HG03575 (cell line): ENCODE measurements around the gene PRKAB2.
"Not testable (repeated sequence)": the region's sequence is repeated elsewhere in the genome, so short reads cannot be mapped to it uniquely, and the experiment has no call there.

ENCODE experiments used
- ATAC-seq: cut with Tn5 transposase; IDR thresholded peaks from one replicate; pipeline ENCODE4 v1.9.1; 2021; ENCODE audit not compliant: unreplicated experiment, insufficient number of reproducible peaks, low FRiP score; ENCODE audit errors: extremely low read depth

PRKAB2 gene

GRCh38 chr1:147185432-147185831, 13.2 kb upstream of the PRKAB2 start:
- ATAC-seq, result no peak

- ATAC-seq, result no peak
Measured at GRCh38 chr1:147177611-147178380, 5.5 kb upstream of the PRKAB2 start.

- ATAC-seq, result no peak
Measured at GRCh38 chr1:147171399-147172167, 687 bp downstream of the PRKAB2 start.

DNA sequence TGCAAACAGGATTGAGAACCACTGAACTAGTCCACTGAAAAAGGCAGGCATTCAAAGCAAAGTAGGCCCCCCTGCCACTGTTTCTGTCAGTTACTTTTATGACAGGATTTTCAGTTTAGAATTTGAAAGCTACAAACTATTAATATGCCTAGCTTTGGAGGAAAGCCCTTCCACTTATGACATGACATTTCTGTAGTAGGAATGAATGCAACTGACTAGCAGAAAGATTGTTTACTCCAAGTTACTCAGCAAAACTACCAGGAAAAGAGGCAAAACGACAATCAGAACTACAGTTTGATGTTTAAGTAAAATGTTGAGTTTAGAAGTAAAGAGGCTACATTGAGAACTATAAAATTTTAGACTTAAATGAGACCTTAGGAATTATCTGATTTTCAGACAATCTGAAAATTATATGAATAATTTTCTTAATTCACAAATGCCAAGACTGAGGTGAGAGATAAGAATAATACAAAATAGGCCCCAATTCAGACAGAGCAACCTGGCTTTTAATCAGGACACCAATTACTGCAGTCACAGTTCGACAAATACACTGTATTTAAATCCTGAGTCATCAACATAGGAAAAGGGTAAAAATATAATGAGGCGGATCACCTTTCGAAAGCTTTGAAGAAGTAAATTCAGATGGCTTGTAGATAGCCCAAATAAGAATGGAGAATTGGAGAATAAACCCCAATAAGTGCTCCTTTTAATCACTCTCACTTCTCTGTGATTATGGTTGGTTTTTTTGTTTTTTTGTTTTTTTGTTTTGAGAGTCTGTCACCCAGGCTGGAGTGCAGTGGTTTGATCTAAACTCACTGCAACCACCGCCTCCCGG, 2.2 kb downstream of the PRKAB2 start:
- no peak for ATAC-seq

GRCh38 chr1:147169171-147169570, 3.1 kb downstream of the PRKAB2 start:
- no peak for ATAC-seq

- no peak for ATAC-seq
Measured at GRCh38 chr1:147168626-147169058, 3.6 kb downstream of the PRKAB2 start.

- no peak for ATAC-seq
Measured at GRCh38 chr1:147167365-147167764, 4.9 kb downstream of the PRKAB2 start.

DNA sequence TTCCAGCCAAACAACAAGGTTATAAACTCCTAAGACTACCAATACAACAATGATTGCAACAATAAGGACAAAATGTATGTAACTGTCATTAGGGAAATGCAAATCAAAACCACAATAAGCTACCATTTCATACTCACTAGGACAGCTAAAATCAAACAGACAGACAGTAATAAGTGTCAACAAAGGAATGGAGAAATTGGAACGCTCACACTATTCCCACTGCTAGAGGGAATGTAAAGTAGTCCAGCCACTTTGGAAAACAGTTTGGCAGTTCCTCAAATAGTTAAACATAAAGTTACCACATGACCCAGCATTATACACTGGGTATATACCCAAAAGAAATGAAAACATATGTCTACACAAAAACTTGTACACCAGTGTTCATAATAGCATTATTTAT, 9.3 kb downstream of the PRKAB2 start:
- ATAC-seq, result no peak

DNA sequence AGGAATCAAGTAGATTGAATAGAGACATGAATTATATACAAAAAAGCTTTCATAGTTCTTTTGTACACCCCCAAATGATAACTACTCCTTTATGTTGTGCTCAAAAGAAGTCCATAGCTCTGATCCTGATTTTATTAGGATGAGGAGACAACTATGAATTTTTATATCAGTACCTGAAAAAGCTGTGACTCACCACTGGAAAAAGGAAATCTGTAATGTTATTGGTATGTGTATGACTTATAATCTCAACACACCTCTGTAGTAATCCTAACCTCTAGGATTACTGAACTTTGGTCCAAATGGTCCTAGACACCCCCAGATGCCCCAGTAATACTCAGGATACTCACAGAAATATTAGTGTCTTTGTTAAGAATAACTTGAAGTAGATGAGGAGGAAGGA, 10.2 kb downstream of the PRKAB2 start:
- ATAC-seq, result no peak

DNA sequence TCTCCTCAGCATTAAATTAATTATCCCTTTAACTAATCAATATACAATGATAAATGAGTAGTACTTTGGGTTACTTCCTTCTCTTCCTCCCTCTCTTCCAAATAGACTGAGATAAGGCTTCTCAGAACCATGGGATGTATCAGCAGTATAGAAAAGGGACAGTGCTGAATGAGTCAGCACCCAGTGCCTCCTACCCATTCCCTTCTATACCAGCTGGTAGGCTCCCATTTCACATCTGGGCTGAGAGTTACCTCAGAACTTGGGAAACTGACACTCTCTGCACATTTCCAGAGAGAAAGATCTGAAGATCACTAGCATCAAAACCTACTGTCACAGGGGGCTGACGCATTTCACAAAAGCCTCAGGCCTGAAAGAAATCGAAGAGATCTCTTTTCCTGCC, 15.2 kb downstream of the PRKAB2 start:
- ATAC-seq, result not testable (repeated sequence)

DNA sequence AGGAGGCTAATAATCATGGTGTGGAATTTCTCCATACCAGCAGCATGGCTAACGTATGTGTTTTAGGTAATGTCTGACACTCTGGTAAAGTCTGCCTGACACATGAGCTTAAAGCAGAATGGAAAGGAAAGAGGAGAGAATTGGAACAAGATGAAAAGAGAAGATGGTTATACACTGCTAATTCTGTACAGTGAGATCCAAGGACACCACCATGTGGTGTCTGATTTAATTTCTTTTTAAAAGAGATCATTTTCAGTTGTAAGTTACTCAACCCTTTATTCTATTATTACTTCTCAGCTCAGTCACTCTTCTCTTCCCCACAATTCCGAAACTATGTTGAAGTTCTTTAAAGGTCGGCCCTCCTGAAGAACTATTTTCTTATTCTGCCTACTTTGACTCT, 15.6 kb downstream of the PRKAB2 start:
- no peak for ATAC-seq

- no peak for ATAC-seq
Measured at GRCh38 chr1:147152772-147153171, 19.5 kb downstream of the PRKAB2 start.

DNA sequence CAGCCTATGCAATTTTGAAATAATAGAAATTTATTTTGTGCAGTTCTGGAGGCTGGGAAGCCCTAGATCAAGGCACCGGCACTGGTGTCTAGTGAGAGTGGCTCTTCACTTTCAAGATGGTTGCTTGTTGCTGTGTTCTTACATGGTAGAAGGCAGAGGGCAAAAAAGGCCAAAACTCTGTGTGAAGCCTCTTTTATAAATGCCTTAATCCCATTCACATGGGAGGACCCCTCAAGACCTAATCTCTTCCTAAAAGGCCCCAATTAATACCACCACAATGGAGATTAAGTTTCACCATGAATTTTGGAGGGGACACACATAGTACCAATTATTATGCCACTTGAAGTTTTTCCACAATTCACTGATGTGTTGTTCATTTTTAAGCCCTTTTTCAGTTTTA, 21.0 kb downstream of the PRKAB2 start:
- no peak for ATAC-seq

DNA sequence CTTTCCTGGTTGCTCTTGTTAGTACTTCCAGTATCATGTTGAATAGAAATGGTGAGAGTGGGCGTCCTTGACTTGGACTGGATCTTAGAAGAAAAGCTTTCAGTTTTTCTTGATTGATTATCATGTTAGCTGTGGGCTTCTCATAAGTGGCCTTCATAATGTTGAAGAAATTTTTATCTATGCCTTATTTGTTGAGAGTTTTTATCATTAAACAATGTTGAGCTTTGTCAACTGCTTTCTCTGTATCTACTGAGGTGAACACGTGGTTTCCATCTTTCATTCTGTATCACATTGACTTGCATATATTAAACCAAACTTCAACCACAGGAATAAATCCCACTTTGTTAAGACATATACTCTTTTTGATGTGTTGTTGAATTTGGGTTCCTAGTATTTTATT, 29.4 kb downstream of the PRKAB2 start:
- no peak for ATAC-seq

DNA sequence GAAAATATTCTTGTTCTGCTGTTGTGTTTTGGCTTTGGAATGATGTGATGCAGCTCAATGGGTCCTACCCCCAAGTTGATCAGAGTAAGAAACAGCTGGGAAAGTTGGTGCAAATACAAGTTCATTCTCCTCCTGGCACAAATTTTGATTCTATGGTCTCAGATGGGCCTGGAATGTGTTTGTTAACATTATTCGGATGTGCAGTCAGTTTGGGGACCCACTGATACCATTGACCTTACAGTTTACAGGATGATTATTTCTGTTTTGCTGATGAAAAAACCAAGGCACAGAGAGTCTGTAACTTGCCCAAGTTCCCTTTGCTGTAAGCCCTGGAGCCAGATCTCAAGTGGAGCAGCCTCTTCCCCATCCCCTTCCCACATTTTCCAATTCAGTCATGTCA, 41.5 kb downstream of the PRKAB2 start:
- ATAC-seq, result not testable (repeated sequence)

DNA sequence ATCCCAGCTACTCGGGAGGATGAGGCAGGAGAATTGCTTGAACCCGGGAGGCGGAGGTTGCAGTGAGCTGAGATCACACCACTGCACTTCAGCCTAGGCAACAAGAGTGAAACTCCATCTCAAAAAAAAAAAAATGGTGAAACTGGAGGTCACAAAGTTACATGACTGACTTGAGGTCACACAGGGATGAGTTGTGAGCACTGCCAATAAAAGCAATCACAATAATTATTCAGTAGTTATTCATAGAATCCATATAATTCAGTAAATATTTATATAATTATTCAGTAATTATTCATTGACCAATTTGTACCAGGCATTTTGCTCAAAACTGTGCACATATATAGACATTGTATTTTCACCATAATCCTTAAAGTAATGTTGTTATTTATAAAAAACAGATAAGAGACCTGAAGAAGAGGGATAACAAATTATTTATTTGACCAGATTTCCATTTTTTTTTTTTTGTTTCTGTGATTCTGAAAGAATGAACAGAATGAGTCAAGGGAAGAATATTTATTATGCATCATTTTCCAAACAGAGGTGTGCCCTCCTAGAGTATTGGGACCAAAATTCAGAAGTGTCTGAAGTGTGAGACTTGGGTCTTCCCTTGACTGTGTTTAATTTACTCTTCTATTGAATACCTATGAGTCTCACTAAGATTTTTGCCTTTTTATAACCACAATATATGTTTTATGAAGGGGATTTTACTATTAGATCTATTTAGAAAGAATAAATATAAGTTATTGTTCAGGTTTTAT, 43.0 kb downstream of the PRKAB2 start:
- no peak for ATAC-seq

- ATAC-seq, result no peak
Measured at GRCh38 chr1:147124266-147124665, 48.0 kb downstream of the PRKAB2 start.

DNA sequence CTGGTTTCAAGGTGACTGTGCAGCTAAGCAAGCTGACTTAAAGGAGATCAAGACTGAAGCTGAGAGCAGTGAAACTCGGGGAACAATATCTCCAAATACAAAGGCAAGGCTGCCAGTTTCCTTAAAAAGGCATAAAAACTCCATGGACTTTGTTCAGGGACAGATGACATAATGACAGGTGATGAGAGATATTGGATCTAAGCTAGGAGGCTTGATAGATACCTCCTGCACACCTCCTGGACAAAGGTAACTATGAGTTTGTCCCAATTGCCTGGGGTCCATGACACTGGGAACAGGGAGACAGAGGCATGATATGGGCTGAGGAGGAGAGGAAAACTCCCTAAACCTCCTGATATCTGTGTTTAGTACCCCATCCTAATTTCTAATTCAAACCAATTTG, 55.2 kb downstream of the PRKAB2 start:
- no peak for ATAC-seq

GRCh38 chr1:147115496-147115895, 56.8 kb downstream of the PRKAB2 start:
- ATAC-seq, result no peak
